SJSA1 (cell line): ENCODE results near the gene CCL3. TPM values are rescaled to one million over a fixed set of nuclear protein-coding genes. Genes with fewer than 3 reads are reported as not detected.

ENCODE experiments used
- DNase-seq, 2 experiments: peaks; one replicate each; pipeline ENCODE4 v3.0.0-alpha.2; 2015 to 2020; ENCODE audit warnings: low spot score in 2 of 2, low read depth in 1 of 2
- H3K27ac ChIP-seq: fragments of 250-450 bp; sonication (Bioruptor Pico); 2 replicates; pipeline ENCODE4 v1.5.1; 2020; ENCODE audit warnings: mild to moderate bottlenecking, moderate library complexity
- H3K27me3 ChIP-seq: fragments of 250-450 bp; sonication (Bioruptor Pico); replicated peaks from 2 replicates; pipeline ENCODE4 v1.5.1; 2020; ENCODE audit warnings: mild to moderate bottlenecking, moderate library complexity
- H3K36me3 ChIP-seq: fragments of 250-450 bp; sonication (Bioruptor Pico); 2 replicates; pipeline ENCODE4 v1.5.1; 2020; ENCODE audit warnings: mild to moderate bottlenecking
- H3K4me1 ChIP-seq: fragments of 250-450 bp; sonication (Bioruptor Pico); replicated peaks from 2 replicates; pipeline ENCODE4 v1.6.1; 2021; ENCODE audit warnings: mild to moderate bottlenecking
- H3K4me3 ChIP-seq: fragments of 250-450 bp; sonication (Bioruptor Pico); 2 replicates; pipeline ENCODE4 v1.5.1; 2020; ENCODE audit warnings: mild to moderate bottlenecking
- H3K9me3 ChIP-seq: fragments of 250-450 bp; sonication (Bioruptor Pico); replicated peaks from 2 replicates; pipeline ENCODE4 v1.5.1; 2020; ENCODE audit warnings: mild to moderate bottlenecking
- total RNA-seq: library from RNA; depleted of rRNA; stranded (reverse); fragments of >200 nt; shearing (Covaris generic); gene quantifications from 2 replicates; pipeline ENCODE4 v1.2.3, GENCODE V29; 2014; rRNA removed

Gene CCL3
- total RNA-seq = not detected in 2 replicates

DNA sequence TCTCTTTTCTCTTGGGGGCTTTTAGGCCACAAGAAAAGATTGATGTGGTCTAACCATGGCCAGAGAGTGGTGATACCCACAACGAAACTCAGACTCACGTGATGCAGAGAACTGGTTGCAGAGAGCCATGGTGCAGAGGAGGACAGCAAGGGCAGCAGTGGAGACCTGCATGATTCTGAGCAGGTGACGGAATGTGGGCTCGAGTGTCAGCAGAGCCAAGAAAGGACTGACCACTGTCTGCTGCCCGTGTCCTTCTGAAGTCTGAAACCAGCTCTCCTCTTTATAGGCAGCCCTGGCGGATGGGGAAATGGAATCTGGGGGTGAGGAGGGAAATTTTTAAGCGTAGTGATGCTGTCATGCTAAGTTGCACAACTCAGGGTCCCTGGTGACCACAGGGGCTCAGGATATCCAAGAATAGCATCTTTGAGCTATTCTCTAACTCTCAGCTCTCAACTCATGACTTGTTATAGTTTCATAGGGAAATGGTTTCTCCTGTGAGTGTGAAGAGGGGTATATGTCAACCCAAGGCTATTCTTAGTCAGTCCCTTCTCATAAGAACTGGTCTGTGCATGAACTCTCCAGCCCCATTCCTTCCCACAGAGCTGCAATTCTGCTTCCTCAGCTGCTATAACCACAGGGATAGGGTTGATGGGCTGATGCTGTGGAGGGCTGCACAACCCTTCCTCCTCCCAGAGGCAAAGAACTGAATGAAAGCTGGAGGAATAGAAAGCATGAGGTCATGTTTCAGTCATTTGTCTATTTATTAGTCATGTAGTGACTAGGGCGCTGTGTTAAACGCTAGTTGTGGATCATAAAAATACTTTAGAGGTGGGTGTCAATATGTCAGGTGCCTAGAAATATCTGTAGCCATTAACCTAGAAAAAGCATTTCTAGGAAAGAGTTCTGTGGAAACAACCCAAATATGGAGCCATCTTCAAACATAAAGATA, at the start of gene CCL3:
CCL3 (minus strand) TSS at position 256 of the 949 bp plus-strand sequence; CDS start at position 171, 85 bp downstream.
- Histone ChIP-seq H3K4me1 (no peaks in the 10 kb centered on the region), H3K4me3 (no peak within 1 kb of the TSS), H3K36me3 (no peaks in the 10 kb centered on the region), H3K9me3 (no peaks in the 10 kb centered on the region), H3K27me3 (no peaks in the 10 kb centered on the region), H3K27ac (no peak within 1 kb of the TSS)
- DNase-seq = no peak

DNA sequence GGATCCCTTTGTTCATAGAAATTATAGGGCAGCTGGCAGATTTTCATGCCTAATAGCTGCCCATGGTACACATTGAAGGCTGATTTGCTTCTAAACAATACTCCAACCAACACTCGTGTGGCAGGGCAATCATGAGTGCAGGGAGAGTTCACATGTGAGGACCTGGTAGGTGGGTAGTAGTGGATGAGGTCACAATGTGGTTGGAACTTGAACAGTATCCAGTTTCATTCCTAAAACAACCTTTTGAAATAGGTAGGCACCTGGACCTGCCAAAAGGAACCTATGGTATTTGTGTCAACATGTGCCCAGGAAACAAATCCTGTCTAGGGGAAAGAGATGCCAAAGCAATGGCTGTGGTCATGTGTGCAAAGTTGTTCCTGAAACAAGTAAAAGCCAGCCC, 46.5 kb upstream of the CCL3 start:
- no peaks in the 10 kb centered on the region for H3K9me3 ChIP-seq
- no peak overlapping the region for H3K27ac ChIP-seq
- no peak overlapping the region for H3K4me3 ChIP-seq
- H3K36me3 ChIP-seq = no peaks in the 10 kb centered on the region
- H3K27me3 ChIP-seq = peaks cover 8% of the 10 kb centered on the region
- no peak for DNase-seq
- H3K4me1 ChIP-seq = no peaks in the 10 kb centered on the region

DNA sequence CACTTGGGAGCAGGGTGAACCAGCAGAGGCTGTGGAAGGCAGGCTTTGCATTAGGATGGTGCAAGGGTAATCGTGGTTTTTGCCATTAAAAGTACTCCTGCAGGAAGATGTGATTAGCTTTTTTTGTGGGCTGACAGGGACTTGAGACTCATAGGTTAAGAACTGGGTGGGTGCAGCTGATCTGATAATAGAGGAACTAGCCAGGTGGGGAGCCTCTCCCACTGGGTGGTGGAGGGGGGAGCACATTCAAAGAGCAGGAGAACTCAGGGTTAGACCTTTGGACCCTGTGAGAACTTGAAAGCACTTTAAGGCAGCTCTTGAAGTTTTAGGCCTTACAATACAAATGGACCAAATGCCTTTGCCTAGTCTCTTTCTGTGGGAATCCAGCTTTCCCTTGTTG, 46.1 kb upstream of the CCL3 start:
- Histone ChIP-seq H3K4me3 (no peak overlapping the region), H3K4me1 (no peaks in the 10 kb centered on the region), H3K27ac (no peak overlapping the region), H3K36me3 (no peaks in the 10 kb centered on the region), H3K9me3 (no peaks in the 10 kb centered on the region), H3K27me3 (peaks cover 8% of the 10 kb centered on the region)
- DNase-seq = no peak

DNA sequence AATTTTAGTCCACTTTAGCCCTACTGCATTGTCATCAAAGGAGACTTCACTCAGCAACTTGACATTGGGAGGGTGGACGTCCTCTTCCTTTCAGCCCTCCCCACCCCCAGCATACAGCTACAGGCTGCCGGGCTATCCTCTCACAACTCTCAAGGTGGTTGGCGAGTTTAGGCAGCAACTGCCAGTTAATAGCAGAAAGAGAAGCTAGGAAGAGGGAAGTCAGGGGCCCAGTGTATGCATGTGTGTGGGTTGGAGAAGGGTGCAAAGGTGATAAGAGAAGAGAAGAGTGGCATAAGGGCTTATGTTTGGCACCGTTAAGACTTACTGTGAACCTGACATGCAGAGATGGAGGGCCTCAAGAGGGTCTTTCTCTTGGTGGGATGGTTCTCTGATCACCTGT, 45.5 kb upstream of the CCL3 start:
- no peak for DNase-seq
- Histone ChIP-seq H3K36me3 (no peaks in the 10 kb centered on the region), H3K4me1 (no peaks in the 10 kb centered on the region), H3K27ac (no peak overlapping the region), H3K4me3 (no peak overlapping the region), H3K9me3 (no peaks in the 10 kb centered on the region), H3K27me3 (peaks cover 8% of the 10 kb centered on the region)

DNA sequence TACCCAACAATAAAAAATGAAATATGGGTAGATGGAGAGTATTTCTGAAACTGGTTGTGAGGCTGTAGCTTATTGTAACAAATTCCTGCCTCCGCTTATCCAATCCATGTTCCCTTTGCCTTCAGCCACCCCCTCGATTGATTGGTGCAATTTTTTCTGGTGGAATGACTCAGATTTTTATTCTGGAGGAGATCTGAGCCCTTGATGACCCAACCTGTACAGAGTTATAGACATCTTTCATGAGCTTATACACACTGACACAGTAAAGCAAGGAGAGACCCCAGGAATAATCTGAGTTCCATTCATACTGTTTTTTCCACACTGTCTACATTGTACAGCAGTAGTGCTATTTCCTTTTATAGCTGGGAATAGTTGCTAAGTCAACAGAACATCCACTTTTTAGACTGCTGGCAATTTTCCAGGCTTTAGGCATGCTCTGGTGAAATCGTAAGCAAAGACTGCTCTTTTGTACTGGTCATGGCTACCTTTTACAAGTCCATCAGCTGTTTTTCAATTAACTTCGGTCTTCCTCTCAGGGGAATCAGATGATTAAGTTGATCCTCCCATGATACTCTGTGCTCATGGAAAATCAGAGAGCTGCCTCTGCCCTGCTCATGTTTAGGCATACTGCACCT, 43.8 kb upstream of the CCL3 start:
- Histone ChIP-seq H3K9me3 (no peaks in the 10 kb centered on the region), H3K27me3 (peaks cover 13% of the 10 kb centered on the region), H3K4me1 (no peaks in the 10 kb centered on the region), H3K4me3 (no peak overlapping the region), H3K27ac (no peak overlapping the region), H3K36me3 (no peaks in the 10 kb centered on the region)
- no peak for DNase-seq

DNA sequence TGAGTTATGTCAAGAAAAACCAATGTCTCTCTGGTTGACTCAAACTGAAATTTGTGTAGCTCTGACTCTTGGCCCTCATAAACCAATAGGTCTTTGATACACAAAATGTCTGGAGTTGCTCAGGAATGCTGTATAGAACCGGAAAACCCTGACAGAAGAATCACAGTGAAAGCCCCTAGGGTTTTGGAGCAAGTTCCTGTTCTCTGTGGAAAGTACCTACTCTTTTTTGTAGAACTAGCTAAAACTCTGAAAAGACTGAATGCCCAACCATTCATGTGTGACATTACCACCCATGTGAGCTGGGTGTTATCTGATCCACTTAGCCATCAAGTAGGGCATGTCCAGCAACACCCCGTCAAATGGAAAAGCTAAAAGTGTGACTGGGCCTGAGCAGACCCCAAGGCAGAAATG, 42.5 kb upstream of the CCL3 start:
- H3K27ac ChIP-seq = no peak overlapping the region
- DNase-seq = no peak
- no peaks in the 10 kb centered on the region for H3K9me3 ChIP-seq
- no peaks in the 10 kb centered on the region for H3K4me1 ChIP-seq
- H3K27me3 ChIP-seq = peaks cover 13% of the 10 kb centered on the region
- H3K36me3 ChIP-seq = no peaks in the 10 kb centered on the region
- H3K4me3 ChIP-seq = no peak overlapping the region

DNA sequence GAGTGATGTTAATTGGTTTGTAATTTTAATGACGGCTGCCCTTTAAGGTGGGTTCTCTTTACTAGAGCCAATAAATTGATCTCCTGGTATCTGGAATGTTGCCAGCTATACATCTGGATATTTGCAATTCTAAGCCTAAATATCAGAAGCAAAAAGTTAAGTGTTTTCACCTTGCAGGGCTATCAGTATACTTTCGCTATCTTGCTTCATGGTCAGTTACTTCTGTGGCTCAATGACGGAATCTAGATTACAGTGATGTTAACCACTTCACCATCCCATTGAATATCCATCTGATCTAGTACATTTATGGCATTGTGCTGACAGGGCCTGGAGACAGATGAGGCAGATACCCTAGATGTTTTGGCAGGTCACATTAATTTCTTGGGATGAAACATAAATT, 42.0 kb upstream of the CCL3 start:
- Histone ChIP-seq H3K4me3 (no peak overlapping the region), H3K36me3 (no peaks in the 10 kb centered on the region), H3K27ac (no peak overlapping the region), H3K9me3 (no peaks in the 10 kb centered on the region), H3K4me1 (no peaks in the 10 kb centered on the region), H3K27me3 (peaks cover 10% of the 10 kb centered on the region; the same call in 1 of the 2 replicates)
- no peak for DNase-seq

DNA sequence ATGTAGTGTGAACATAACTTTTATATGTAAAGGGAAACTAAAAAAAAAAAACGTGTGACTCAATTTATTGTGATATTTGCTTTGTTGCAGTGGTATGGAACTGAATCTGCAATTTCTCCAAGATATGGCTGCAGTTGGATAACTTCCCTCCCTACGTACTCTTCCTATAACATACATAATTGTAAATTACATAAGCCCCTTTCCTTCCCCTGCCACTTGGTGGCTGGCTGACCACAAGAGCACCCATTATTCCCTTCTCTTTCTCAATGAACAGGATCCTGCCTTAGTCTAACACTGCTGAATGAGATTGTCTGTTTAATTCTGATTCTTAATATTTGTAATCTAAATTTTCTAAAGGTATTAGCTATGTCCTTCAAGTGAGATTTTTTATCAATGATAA, 41.5 kb upstream of the CCL3 start:
- Histone ChIP-seq H3K4me3 (no peak overlapping the region), H3K27me3 (peaks cover 10% of the 10 kb centered on the region; the same call in 1 of the 2 replicates), H3K36me3 (no peaks in the 10 kb centered on the region), H3K4me1 (no peaks in the 10 kb centered on the region), H3K9me3 (no peaks in the 10 kb centered on the region), H3K27ac (no peak overlapping the region)
- DNase-seq = no peak

DNA sequence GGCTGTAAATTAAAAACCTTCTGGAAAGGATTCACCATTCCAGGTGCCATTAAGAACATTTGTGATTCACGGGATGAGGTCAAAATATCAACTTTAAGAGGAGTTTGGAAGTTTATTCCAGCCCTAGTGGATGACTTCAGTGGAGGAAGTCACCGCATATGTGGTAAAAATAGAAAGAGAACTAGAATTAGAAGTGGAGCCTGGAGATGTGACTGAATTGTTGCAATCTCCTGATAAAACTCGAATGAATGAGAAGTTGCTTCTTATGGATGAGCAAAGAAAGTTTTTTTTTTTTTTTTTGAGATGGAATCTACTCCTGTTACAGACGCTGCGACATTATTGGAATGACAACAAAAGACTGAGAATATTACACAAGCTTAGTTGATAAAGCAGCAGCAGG, 40.4 kb upstream of the CCL3 start:
- peaks cover 10% of the 10 kb centered on the region; the same call in 1 of the 2 replicates for H3K27me3 ChIP-seq
- no peaks in the 10 kb centered on the region for H3K9me3 ChIP-seq
- no peaks in the 10 kb centered on the region for H3K4me1 ChIP-seq
- H3K4me3 ChIP-seq = no peak overlapping the region
- DNase-seq = no peak
- no peak overlapping the region for H3K27ac ChIP-seq
- H3K36me3 ChIP-seq = no peaks in the 10 kb centered on the region

DNA sequence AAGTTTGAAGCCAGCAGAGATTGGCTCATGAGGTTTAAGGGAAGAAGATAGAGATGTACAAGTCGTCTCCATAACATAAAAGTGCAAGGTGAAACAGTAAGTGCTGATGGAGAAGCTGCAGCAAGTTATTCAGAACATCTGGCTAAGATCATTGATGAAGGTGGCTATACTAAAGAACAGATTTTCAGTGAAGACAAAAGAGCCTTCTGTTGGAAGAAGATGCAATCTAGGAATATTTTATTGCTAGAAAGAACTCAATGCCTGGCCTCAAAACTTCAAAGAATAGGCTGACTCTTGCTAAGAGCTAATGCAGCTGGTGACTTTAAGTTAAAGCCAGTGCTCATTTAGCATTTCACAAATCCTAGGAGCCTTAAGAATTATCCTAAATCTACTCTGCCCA, 39.7 kb upstream of the CCL3 start:
- Histone ChIP-seq H3K4me3 (no peak overlapping the region), H3K27ac (no peak overlapping the region), H3K9me3 (no peaks in the 10 kb centered on the region), H3K36me3 (no peaks in the 10 kb centered on the region), H3K4me1 (no peaks in the 10 kb centered on the region), H3K27me3 (peaks cover 10% of the 10 kb centered on the region; the same call in 1 of the 2 replicates)
- no peak for DNase-seq

DNA sequence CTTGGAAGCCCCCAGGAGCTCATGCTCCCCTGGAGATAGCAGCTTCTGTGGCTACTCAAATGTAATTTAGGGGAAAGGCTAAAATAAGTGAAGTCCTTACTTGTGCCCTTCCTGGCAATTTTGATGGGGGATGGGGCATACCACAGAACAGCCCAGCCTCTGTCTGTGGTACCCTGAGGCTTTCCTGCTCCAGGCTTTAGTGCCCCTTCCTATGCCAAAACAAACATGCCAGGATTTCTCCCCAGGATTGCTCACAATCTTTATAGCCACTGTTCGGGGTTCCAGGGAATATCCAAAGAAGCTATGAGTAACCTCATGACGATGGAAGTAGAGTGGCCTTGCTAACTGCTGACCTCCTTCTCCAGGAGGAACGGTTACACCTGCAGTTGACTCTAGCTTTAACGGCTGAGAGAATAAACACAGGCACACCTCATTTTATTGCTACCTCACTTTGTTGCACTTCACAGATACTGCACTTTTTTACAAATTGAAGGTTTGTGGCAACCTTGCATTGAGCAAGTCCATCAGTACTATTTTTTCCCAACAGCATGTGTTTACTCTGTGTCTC, 38.6 kb upstream of the CCL3 start:
- no peaks in the 10 kb centered on the region for H3K4me1 ChIP-seq
- H3K27me3 ChIP-seq = peaks cover 10% of the 10 kb centered on the region; the same call in 1 of the 2 replicates
- no peak overlapping the region for H3K27ac ChIP-seq
- no peak for DNase-seq
- no peak overlapping the region for H3K4me3 ChIP-seq
- H3K9me3 ChIP-seq = no peaks in the 10 kb centered on the region
- no peaks in the 10 kb centered on the region for H3K36me3 ChIP-seq

DNA sequence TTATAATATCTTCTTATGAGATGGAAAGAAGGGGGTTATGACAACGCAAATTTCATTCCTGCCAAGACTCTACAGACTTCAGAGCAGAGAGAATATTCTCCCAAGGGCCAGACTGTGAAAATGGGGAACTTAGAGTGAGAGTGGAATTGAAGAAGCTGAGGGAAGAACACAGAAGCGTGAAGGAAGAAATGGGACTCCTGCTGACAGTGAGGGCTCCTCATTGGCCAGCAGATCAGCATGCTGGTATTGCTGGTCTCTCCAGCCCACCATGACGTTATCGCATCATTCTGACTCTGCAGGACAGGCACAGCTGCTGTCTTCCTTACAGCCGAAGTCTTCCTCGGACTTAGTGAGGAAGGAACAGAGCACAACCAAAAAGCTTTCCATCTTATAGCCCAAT, 38.0 kb upstream of the CCL3 start:
- peaks cover 10% of the 10 kb centered on the region; the same call in 1 of the 2 replicates for H3K27me3 ChIP-seq
- no peak overlapping the region for H3K4me3 ChIP-seq
- H3K4me1 ChIP-seq = no peaks in the 10 kb centered on the region
- H3K9me3 ChIP-seq = no peaks in the 10 kb centered on the region
- no peak for DNase-seq
- no peak overlapping the region for H3K27ac ChIP-seq
- H3K36me3 ChIP-seq = no peaks in the 10 kb centered on the region

DNA sequence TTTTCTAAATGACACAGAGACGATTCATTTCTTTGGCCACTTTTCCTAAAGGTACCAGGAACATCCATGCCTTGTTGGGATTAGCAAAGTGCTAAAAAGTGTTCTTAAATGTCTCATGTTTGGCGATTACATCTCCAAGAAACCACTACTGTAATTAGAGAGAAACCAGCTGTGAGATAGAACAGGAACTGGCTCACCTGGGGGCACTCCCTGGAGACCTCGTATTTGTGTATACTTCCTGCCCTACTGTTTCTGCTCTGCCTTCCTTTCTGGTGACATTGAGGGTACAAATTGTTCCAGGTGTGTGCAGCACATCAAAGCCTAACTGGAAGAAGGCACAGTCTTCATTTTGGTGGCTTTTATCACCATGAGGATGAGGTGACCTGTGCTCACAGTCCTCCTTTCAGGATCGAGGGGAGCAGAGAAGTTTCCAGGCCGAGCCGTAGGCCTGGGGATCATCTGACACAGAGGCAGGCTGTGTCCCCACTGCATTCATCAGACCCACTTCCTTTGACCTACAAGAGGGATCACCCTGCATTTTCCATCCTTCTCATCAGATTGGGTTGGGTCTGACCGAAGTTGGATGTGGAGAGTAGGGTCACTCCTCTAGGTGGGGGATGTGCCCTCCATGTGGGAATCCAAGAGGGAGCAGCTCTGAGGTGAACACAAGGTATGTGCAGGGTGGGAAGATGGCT, 37.4 kb upstream of the CCL3 start:
- no peak for DNase-seq
- Histone ChIP-seq H3K27ac (no peak overlapping the region), H3K4me3 (no peak overlapping the region), H3K36me3 (no peaks in the 10 kb centered on the region), H3K9me3 (no peaks in the 10 kb centered on the region), H3K27me3 (peaks cover 10% of the 10 kb centered on the region; the same call in 1 of the 2 replicates), H3K4me1 (no peaks in the 10 kb centered on the region)
